Endothelial cell of umbilical vein (primary cell): ENCODE measurements around the gene KCNH2. TPM values are rescaled to one million over a fixed set of nuclear protein-coding genes. Genes with fewer than 3 reads are reported as not detected.

Experiments used
- BruUV-seq: library from RNA; stranded (reverse); fragments of 400-500 nt; replicated peaks from 2 replicates; lab custom pipeline; 2021; lab: Mats Ljungman, UMichigan
- CTCF ChIA-PET: fragments of 300-600, 350-600 bp; sonication (Branson Sonifier 250); formaldehyde crosslinking; loops from one replicate; lab custom pipeline; 2021; ENCODE audit warnings: antibody characterized with exemption, inconsistent platforms; lab: Charles Lee
- POLR2A ChIA-PET: fragments of 300-600, 350-600 bp; sonication (Branson Sonifier 250); formaldehyde crosslinking; loops from one replicate; lab custom pipeline; 2021; ENCODE audit warnings: antibody characterized with exemption, inconsistent platforms; lab: Charles Lee
- DNase-seq: peaks from one replicate; pipeline ENCODE4 v3.0.0-alpha.2; 2011; ENCODE audit warnings: low read depth, low spot score
- FAIRE-seq: peaks from 2 replicates; lab custom pipeline; 2011; peaks lifted over from hg19 to GRCh38; lab: Jason Lieb, UNC
- H2AFZ ChIP-seq: 2 replicates; pipeline ENCODE4 v1.6.0; 2012; ENCODE audit warnings: low read depth, low read length, control low read depth, inconsistent platforms
- H3K27ac ChIP-seq: 2 replicates; pipeline ENCODE4 v1.5.1; 2011; ENCODE audit warnings: low read depth, mild to moderate bottlenecking, control low read depth, low read length, moderate library complexity; ENCODE audit not compliant: insufficient read depth
- H3K27me3 ChIP-seq, 2 experiments: 2 replicates each; pipeline versions ENCODE4 v1.6.0 to v1.6.1; 2011; ENCODE audit warnings: low read length in 2 of 2, mixed read lengths in 1 of 2; ENCODE audit not compliant: control insufficient read depth in 2 of 2, insufficient read depth in 2 of 2
- H3K36me3 ChIP-seq, 2 experiments: 2 replicates in 1 of 2; 3 replicates in 1 of 2; pipeline ENCODE4 v1.5.1; 2011; ENCODE audit warnings: low read length in 2 of 2, mild to moderate bottlenecking in 1 of 2, moderate library complexity in 1 of 2; ENCODE audit not compliant: control insufficient read depth in 2 of 2, insufficient read depth in 2 of 2; ENCODE audit errors: extremely low read depth in 1 of 2
- H3K4me1 ChIP-seq: 3 replicates; pipeline ENCODE4 v1.5.1; 2011; ENCODE audit warnings: mild to moderate bottlenecking, low read length; ENCODE audit not compliant: control insufficient read depth, insufficient read depth; ENCODE audit errors: extremely low read depth
- H3K4me2 ChIP-seq: 2 replicates; pipeline ENCODE4 v1.6.1; 2011; ENCODE audit warnings: low read length, control low read depth, mixed read lengths; ENCODE audit not compliant: insufficient read depth
- H3K4me3 ChIP-seq, 3 experiments: fragments of 200-600 bp in 1 of 3; sonication (generic), shearing (Covaris generic) in 1 of 3; replicated peaks in 1 of 3; 2 replicates each; pipeline ENCODE4 v1.5.1; 2011 to 2016; ENCODE audit warnings: control low read depth in 3 of 3, low read length in 3 of 3, mild to moderate bottlenecking in 2 of 3, inconsistent platforms in 1 of 3, low read depth in 1 of 3, moderate library complexity in 1 of 3; ENCODE audit not compliant: insufficient read depth in 1 of 3
- H3K79me2 ChIP-seq: 2 replicates; pipeline ENCODE4 v1.6.0; 2012; ENCODE audit warnings: low read length, inconsistent platforms; ENCODE audit not compliant: control insufficient read depth, insufficient read depth
- H3K9ac ChIP-seq: replicated peaks from 2 replicates; pipeline ENCODE3; 2011; ENCODE audit warnings: low read length, control low read depth; ENCODE audit not compliant: insufficient read depth; ENCODE audit errors: extremely low read depth
- H3K9me1 ChIP-seq: replicated peaks from 3 replicates; pipeline ENCODE4 v1.6.0; 2011; ENCODE audit warnings: mild to moderate bottlenecking, low read length; ENCODE audit not compliant: control insufficient read depth, insufficient read depth; ENCODE audit errors: extremely low read depth
- H3K9me3 ChIP-seq: replicated peaks from 2 replicates; pipeline ENCODE4 v1.5.1; 2012; ENCODE audit warnings: low read length, inconsistent platforms; ENCODE audit not compliant: control insufficient read depth, insufficient read depth
- H4K20me1 ChIP-seq: replicated peaks from 2 replicates; pipeline ENCODE3; 2011; ENCODE audit warnings: mild to moderate bottlenecking, low read length; ENCODE audit not compliant: control insufficient read depth, insufficient read depth; ENCODE audit errors: extremely low read depth
- EZH2 ChIP-seq: IDR thresholded peaks from 2 replicates; pipeline ENCODE4 v1.6.1; 2012; ENCODE audit warnings: borderline replicate concordance, low read depth, mild to moderate bottlenecking, moderate library complexity, low read length, inconsistent platforms; ENCODE audit not compliant: severe bottlenecking
- FOS ChIP-seq: IDR thresholded peaks from 2 replicates; pipeline ENCODE4 v1.6.1; 2011; ENCODE audit warnings: mild to moderate bottlenecking, low read length, moderate library complexity, borderline replicate concordance; ENCODE audit not compliant: insufficient read depth
- GATA2 ChIP-seq: IDR thresholded peaks from 2 replicates; pipeline ENCODE4 v1.7.0; 2011; ENCODE audit warnings: low read depth, mild to moderate bottlenecking, moderate library complexity, mixed read lengths, low read length; ENCODE audit not compliant: insufficient read length, insufficient read depth
- JUN ChIP-seq: IDR thresholded peaks from 2 replicates; pipeline ENCODE4 v1.6.1; 2011; ENCODE audit warnings: borderline replicate concordance, low read depth; ENCODE audit not compliant: insufficient read length, insufficient read depth
- MAX ChIP-seq: IDR thresholded peaks from 2 replicates; pipeline ENCODE4 v1.6.1; 2011; ENCODE audit not compliant: insufficient read depth, insufficient read length
- MYC ChIP-seq: IDR thresholded peaks from one replicate; pipeline ENCODE4 v1.6.1; 2011; ENCODE audit warnings: mild to moderate bottlenecking, low read depth, low read length
- POLR2A ChIP-seq: IDR thresholded peaks from 2 replicates; pipeline ENCODE4 v1.6.1; 2012; ENCODE audit warnings: low read depth, mild to moderate bottlenecking, control low read depth, low read length
- POLR2AphosphoS5 ChIP-seq: IDR thresholded peaks from 2 replicates; pipeline ENCODE4 v1.6.1; 2012; ENCODE audit warnings: low read depth, mild to moderate bottlenecking, control low read depth, low read length, moderate library complexity; ENCODE audit not compliant: insufficient read depth
- dilution Hi-C: fragments of 300-500 bp; cut with MboI; formaldehyde crosslinking; loops from one replicate; pipeline ENCODE4 v1.15.0; 2019; ENCODE audit warnings: low sequenced_read_pairs; ENCODE audit not compliant: extremely low pct_ligation_motif_present
- intact Hi-C: fragments of 100-400 bp; cut with micrococcal nuclease; formaldehyde crosslinking; loops from one replicate; pipeline ENCODE4 v1.10.0; 2022
- polyA plus RNA-seq, 4 experiments: library from polyadenylated mRNA; depleted of rRNA in 3 of 4; stranded (reverse) in 3 of 4; unstranded in 1 of 4; fragments of >200 nt; gene quantifications; 2 replicates each; pipeline versions ENCODE4 v1.2.1 to v1.2.3, GENCODE V29; 2011 to 2012; ENCODE audit warnings: missing spikeins in 1 of 4
- total RNA-seq: library from RNA; stranded (reverse); gene quantifications from 2 replicates; pipeline ENCODE4 v1.2.3, GENCODE V29; 2021
- TF ChIP-seq, protein P1 (sequence below), 2 donors: IDR thresholded peaks; 1 replicate in 1 of 2; 2 replicates in 1 of 2; pipeline ENCODE4 v1.5.1; 2011; ENCODE audit warnings: low read length in 2 of 2, mild to moderate bottlenecking in 2 of 2, moderate library complexity in 2 of 2, control low read depth in 1 of 2, inconsistent platforms in 1 of 2, low read depth in 1 of 2; ENCODE audit not compliant: insufficient read depth in 1 of 2; ENCODE audit errors: extremely low read depth in 1 of 2

Gene KCNH2
- total and polyA plus RNA-seq, 2 donors (not counting 3 experiments of a cell fraction or from before 2014, with no cell fraction given) = 0.03 to 0.09 TPM

DNA sequence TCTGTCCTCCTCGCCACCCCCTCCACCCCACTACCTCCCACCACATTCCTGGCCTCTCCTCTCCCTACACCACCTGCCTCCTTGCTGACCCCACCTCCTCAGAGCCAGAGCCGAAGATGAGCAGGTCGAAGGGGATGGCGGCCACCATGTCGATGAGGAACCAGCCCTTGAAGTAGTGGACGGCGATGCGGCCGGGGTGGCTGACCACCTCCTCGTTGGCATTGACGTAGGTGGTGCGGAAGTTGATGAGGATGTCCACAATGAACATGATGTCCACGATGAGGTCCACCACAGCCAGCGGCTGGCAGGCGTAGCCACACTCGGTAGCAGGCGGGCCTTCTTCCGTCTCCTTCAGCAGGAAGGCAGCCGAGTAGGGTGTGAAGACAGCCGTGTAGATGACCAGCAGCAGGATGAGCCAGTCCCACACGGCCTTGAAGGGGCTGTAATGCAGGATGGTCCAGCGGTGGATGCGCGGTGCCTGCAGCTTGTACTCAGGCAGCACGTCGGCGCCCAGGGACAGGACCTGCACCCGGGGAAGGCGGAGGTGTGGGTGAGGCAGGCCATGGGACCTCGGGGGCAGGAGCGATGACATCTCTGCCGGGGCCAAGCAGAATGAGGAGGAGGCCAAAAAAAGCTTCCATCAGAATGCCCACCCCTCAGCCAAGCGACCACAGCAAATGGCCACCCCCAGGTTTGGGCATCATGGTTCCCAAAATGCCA, 25.6 kb downstream of the KCNH2 start:
- no peak for DNase-seq
- dilution Hi-C loops = no loop called here
- Histone ChIP-seq H4K20me1 (no peaks in the 10 kb centered on the region), H3K79me2 (no peaks in the 10 kb centered on the region), H3K27ac (no peak overlapping the region), H3K4me1 (no peaks in the 10 kb centered on the region), H2AFZ (no peak overlapping the region), H3K9me3 (no peaks in the 10 kb centered on the region), H3K4me2 (no peak overlapping the region), H3K27me3 (peaks cover 6 to 12% of the 10 kb centered on the region in 2 experiments), H3K9ac (no peak overlapping the region), H3K9me1 (no peaks in the 10 kb centered on the region), H3K4me3 (no peak overlapping the region), H3K36me3 (no peaks in the 10 kb centered on the region)
- ChIA-PET POLR2A (no interaction called here), CTCF (interaction anchor here (2.1 kb wide), 1 partner anchor 32 kb away, joined by 5 read pairs; no protein-coding TSS in a partner anchor)
- TF ChIP-seq MAX (no peak), FOS (no peak), MYC (no peak)
- no TSS peak for BruUV-seq
- no peak for FAIRE-seq
- intact Hi-C loops = no loop called here

GRCh38 chr7:150951521-150951920, 26.6 kb downstream of the KCNH2 start:
- Histone ChIP-seq H3K27me3 (peaks cover 4 to 16% of the 10 kb centered on the region in 2 experiments), H3K9ac (no peak overlapping the region), H3K27ac (no peak overlapping the region), H3K4me2 (no peak overlapping the region), H4K20me1 (no peaks in the 10 kb centered on the region), H3K4me1 (no peaks in the 10 kb centered on the region), H3K36me3 (no peaks in the 10 kb centered on the region), H3K9me3 (no peaks in the 10 kb centered on the region), H3K79me2 (no peaks in the 10 kb centered on the region), H3K9me1 (no peaks in the 10 kb centered on the region), H3K4me3 (no peak overlapping the region), H2AFZ (no peak overlapping the region)
- BruUV-seq = no TSS peak
- ChIA-PET CTCF (no interaction called here), POLR2A (no interaction called here)
- dilution Hi-C loops = no loop called here
- FAIRE-seq (no peak), DNase-seq (no peak)
- intact Hi-C loops = no loop called here
- TF ChIP-seq JUN = no peak
- no peak for TF ChIP-seq EZH2
- TF ChIP-seq GATA2 = no peak
- TF ChIP-seq, protein P1, sequence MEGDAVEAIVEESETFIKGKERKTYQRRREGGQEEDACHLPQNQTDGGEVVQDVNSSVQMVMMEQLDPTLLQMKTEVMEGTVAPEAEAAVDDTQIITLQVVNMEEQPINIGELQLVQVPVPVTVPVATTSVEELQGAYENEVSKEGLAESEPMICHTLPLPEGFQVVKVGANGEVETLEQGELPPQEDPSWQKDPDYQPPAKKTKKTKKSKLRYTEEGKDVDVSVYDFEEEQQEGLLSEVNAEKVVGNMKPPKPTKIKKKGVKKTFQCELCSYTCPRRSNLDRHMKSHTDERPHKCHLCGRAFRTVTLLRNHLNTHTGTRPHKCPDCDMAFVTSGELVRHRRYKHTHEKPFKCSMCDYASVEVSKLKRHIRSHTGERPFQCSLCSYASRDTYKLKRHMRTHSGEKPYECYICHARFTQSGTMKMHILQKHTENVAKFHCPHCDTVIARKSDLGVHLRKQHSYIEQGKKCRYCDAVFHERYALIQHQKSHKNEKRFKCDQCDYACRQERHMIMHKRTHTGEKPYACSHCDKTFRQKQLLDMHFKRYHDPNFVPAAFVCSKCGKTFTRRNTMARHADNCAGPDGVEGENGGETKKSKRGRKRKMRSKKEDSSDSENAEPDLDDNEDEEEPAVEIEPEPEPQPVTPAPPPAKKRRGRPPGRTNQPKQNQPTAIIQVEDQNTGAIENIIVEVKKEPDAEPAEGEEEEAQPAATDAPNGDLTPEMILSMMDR (IDR thresholded peaks at IDR 0.05; ENCODE audit: extremely low read depth in 1 of 2, insufficient read depth in 1 of 2, low read depth in 1 of 2, low read length in 2 of 2) = no peak
- TF ChIP-seq MAX = no peak
- no peak for TF ChIP-seq POLR2A
- no peak for TF ChIP-seq FOS
- no peak for TF ChIP-seq MYC
- no peak for TF ChIP-seq POLR2AphosphoS5
